PC-3 (cell line): ENCODE measurements around the gene CHST2. TPM values are rescaled to one million over a fixed set of nuclear protein-coding genes. Genes with fewer than 3 reads are reported as not detected.

Experiments
- ATAC-seq: fragments of 200-7000 bp; cut with Tn5 transposase; 2 replicates; pipeline ENCODE4 v1.9.1; 2020; ENCODE audit warnings: mild to moderate bottlenecking, moderate library complexity
- BruUV-seq: library from RNA; stranded (reverse); fragments of 400-500 nt; replicated peaks from 2 replicates; lab custom pipeline; 2021; lab: Mats Ljungman, UMichigan
- CTCF ChIA-PET: fragments of 300-600 bp; sonication (Branson Sonifier 250); formaldehyde crosslinking; loops from one replicate; lab custom pipeline; 2022; ENCODE audit warnings: antibody characterized with exemption; lab: Charles Lee
- POLR2A ChIA-PET: fragments of 300-600 bp; sonication (Branson Sonifier 250); formaldehyde crosslinking; loops from one replicate; lab custom pipeline; 2022; ENCODE audit warnings: antibody characterized with exemption; ENCODE audit not compliant: unreplicated experiment; lab: Charles Lee
- DNase-seq: peaks from one replicate; pipeline ENCODE4 v3.0.0-alpha.2; 2015
- H2AFZ ChIP-seq: fragments of 300-600 bp; sonication (generic); 2 replicates; pipeline ENCODE4 v1.6.0; 2016; ENCODE audit warnings: antibody characterized with exemption, low read length
- H3F3A ChIP-seq: fragments of 300-600 bp; sonication (generic); one replicate; pipeline ENCODE4 v1.6.0; 2017; ENCODE audit warnings: antibody characterized with exemption, low read length, control low read depth, mild to moderate bottlenecking; ENCODE audit not compliant: unreplicated experiment
- H3K27ac ChIP-seq: fragments of 300-600 bp; sonication (generic); 2 replicates; pipeline ENCODE4 v1.5.1; 2016; ENCODE audit warnings: mild to moderate bottlenecking, low read length
- H3K27me3 ChIP-seq: fragments of 300-600 bp; sonication (generic); 2 replicates; pipeline ENCODE4 v1.6.1; 2016; ENCODE audit warnings: low read length, mixed read lengths
- H3K36me3 ChIP-seq: fragments of 300-600 bp; sonication (generic); 2 replicates; pipeline ENCODE4 v1.6.1; 2016; ENCODE audit warnings: low read depth, mixed run types, low read length, mixed read lengths
- H3K4me1 ChIP-seq: fragments of 300-600 bp; sonication (generic); 2 replicates; pipeline ENCODE4 v1.5.1; 2016; ENCODE audit warnings: low read length; ENCODE audit not compliant: insufficient read depth
- H3K4me2 ChIP-seq: fragments of 300-600 bp; sonication (generic); 2 replicates; pipeline ENCODE4 v1.6.0; 2016; ENCODE audit warnings: low read length
- H3K4me3 ChIP-seq: fragments of 300-600 bp; sonication (generic); 2 replicates; pipeline ENCODE4 v1.5.1; 2016; ENCODE audit warnings: mild to moderate bottlenecking, low read length, mixed read lengths
- H3K79me2 ChIP-seq: fragments of 300-600 bp; sonication (generic); 2 replicates; pipeline ENCODE4 v1.6.1; 2017; ENCODE audit warnings: low read length, mixed read lengths
- H3K9ac ChIP-seq: fragments of 300-600 bp; sonication (generic); 2 replicates; pipeline ENCODE4 v1.6.0; 2016; ENCODE audit warnings: mild to moderate bottlenecking, low read length
- H3K9me2 ChIP-seq: fragments of 300-600 bp; sonication (generic); replicated peaks from 2 replicates; pipeline ENCODE4 v1.6.1; 2016; ENCODE audit warnings: mixed run types, low read length, mixed read lengths
- H3K9me3 ChIP-seq: fragments of 300-600 bp; sonication (generic); 2 replicates; pipeline ENCODE4 v1.6.1; 2016; ENCODE audit warnings: low read length, mixed read lengths
- H4K20me1 ChIP-seq: fragments of 300-600 bp; sonication (generic); 2 replicates; pipeline ENCODE4 v1.6.1; 2016; ENCODE audit warnings: low read length, mixed read lengths
- EZH2 ChIP-seq: fragments of 300-600 bp; sonication (generic); IDR thresholded peaks from one replicate; pipeline ENCODE4 v1.6.1; 2017; ENCODE audit warnings: antibody characterized with exemption, mild to moderate bottlenecking, low read length; ENCODE audit not compliant: unreplicated experiment
- EZH2phosphoT487 ChIP-seq: fragments of 300-600 bp; sonication (generic); IDR thresholded peaks from 2 replicates; pipeline ENCODE4 v1.6.1; 2018; ENCODE audit warnings: mild to moderate bottlenecking, antibody characterized with exemption, low read length, borderline replicate concordance
- intact Hi-C: fragments of 100-400 bp; cut with micrococcal nuclease; formaldehyde crosslinking; loops from 2 replicates; pipeline ENCODE4 v1.9.0; 2023
- total RNA-seq: library from RNA; depleted of rRNA; stranded (reverse); fragments of >200 nt; gene quantifications from 2 replicates; pipeline ENCODE4 v1.2.3, GENCODE V29; 2014
- TF ChIP-seq, protein P1 (sequence below): fragments of 300-600 bp; sonication (generic); conservative IDR thresholded peaks from 2 replicates; pipeline ENCODE4 v1.5.1; 2017; ENCODE audit warnings: antibody characterized with exemption, low read depth, mild to moderate bottlenecking, low read length

Gene CHST2
- total RNA-seq, 1 experiment from 2014 or later, result 6.7 TPM

DNA sequence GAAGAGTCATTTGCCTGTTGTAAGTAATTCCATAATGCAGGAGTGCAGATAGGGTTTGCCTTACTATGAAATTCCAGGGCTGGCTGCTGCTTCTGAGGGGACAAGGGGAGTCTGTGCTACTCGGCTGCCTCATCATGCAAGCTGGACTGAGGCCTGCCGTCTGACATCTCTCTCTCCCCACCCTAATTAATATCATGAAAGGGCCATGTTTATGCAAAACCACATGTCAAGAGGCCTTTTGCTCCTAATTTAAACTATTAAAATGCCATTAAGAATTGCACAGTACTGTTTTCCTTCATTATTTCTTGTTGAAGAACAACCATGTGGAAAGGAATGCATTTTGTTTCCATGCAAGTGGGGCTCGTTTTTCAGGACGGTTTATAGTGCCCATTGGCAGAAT lies 26.3 kb downstream of the CHST2 start:
- Histone ChIP-seq H3K9me2 (no peaks in the 10 kb centered on the region), H3K36me3 (no peaks in the 10 kb centered on the region), H3K4me1 (no peaks in the 10 kb centered on the region), H3F3A (no peaks in the 10 kb centered on the region), H3K79me2 (no peaks in the 10 kb centered on the region), H3K4me3 (no peak overlapping the region), H4K20me1 (no peaks in the 10 kb centered on the region), H3K4me2 (no peak overlapping the region), H2AFZ (no peak overlapping the region), H3K9ac (no peak overlapping the region), H3K27me3 (no peaks in the 10 kb centered on the region), H3K9me3 (no peaks in the 10 kb centered on the region), H3K27ac (no peak overlapping the region)
- ATAC-seq, result no peak
- TF ChIP-seq EZH2, result no peak
- BruUV-seq, result no TSS peak
- POLR2A ChIA-PET, result no interaction called here
- CTCF ChIA-PET, result no interaction called here
- DNase-seq, result no peak
- intact Hi-C loops, result no loop called here

DNA sequence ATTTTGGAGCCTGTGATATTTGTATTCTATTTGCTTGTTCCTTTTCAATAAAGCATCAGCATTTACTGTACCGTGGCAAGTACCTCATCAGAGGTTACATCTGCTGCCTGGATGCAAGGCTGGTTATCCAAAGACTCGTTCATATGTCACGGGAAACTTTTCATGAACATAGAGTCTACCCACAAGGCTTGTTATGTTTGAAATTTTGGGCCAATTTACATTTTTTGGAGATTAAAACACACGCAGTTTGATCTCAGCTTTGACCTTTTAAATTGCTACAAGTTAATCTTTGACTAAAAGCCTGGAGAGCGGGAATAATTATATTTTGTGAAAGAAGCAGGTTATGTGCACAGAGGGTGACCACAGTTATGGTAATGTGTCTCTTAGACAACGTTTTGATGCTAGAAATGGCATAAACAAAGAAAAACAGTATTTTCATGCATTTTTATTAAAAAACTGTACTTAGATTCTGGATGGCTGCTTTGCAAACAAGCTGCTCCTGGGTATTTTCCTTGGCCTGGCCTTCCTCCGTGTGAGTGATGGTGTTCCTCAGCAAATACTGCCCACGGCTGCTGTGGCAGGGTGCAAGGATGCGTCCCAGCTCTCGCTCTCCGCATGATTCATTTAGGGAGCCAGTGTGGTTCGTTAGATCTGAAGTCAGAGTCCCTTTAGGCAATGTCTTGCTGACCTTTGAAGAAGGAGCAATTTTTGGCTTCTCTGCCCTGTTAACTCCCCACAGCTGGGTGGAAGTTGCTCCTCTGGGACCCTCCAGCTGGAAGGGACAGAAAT lies 27.1 kb downstream of the CHST2 start:
- no TSS peak for BruUV-seq
- Histone ChIP-seq H3K9me3 (no peaks in the 10 kb centered on the region), H4K20me1 (no peaks in the 10 kb centered on the region), H3K4me1 (no peaks in the 10 kb centered on the region), H3K27me3 (no peaks in the 10 kb centered on the region), H3K36me3 (no peaks in the 10 kb centered on the region), H3K4me2 (no peak overlapping the region), H3K79me2 (no peaks in the 10 kb centered on the region), H3K27ac (no peak overlapping the region), H2AFZ (no peak overlapping the region), H3F3A (no peaks in the 10 kb centered on the region), H3K9ac (no peak overlapping the region), H3K4me3 (no peak overlapping the region), H3K9me2 (no peaks in the 10 kb centered on the region)
- TF ChIP-seq, protein P1, sequence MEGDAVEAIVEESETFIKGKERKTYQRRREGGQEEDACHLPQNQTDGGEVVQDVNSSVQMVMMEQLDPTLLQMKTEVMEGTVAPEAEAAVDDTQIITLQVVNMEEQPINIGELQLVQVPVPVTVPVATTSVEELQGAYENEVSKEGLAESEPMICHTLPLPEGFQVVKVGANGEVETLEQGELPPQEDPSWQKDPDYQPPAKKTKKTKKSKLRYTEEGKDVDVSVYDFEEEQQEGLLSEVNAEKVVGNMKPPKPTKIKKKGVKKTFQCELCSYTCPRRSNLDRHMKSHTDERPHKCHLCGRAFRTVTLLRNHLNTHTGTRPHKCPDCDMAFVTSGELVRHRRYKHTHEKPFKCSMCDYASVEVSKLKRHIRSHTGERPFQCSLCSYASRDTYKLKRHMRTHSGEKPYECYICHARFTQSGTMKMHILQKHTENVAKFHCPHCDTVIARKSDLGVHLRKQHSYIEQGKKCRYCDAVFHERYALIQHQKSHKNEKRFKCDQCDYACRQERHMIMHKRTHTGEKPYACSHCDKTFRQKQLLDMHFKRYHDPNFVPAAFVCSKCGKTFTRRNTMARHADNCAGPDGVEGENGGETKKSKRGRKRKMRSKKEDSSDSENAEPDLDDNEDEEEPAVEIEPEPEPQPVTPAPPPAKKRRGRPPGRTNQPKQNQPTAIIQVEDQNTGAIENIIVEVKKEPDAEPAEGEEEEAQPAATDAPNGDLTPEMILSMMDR, result no peak
- TF ChIP-seq EZH2phosphoT487, result no peak
- TF ChIP-seq EZH2, result no peak
- ATAC-seq (no peak), DNase-seq (no peak)
- POLR2A ChIA-PET, result no interaction called here
- CTCF ChIA-PET, result no interaction called here
- intact Hi-C loops, result no loop called here

DNA sequence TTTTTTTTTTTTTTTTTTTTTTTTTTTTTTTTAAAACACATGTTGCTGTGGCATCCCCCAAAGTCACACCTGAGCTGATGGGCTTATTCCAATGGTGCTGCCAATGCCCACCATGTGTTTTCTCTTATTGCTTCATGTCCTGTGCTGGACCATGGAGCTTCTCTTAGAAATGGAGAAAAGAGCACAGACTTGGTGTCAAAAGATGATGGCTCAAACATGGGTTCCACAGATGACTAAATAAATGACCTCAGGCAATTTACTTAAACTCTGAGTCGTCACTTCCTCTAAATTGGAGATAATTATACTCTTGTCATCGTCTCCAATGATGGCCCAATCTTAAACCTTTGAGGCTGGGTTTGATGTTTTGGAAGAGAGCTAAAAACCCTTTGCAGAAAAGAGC lies 28.1 kb downstream of the CHST2 start:
- POLR2A ChIA-PET, result no interaction called here
- no peak overlapping the region for H3K4me2 ChIP-seq
- H3F3A ChIP-seq, result no peaks in the 10 kb centered on the region
- TF ChIP-seq EZH2 (no peak), EZH2phosphoT487 (no peak)
- TF ChIP-seq, protein P1, result no peak
- H3K4me3 ChIP-seq, result no peak overlapping the region
- no peaks in the 10 kb centered on the region for H3K4me1 ChIP-seq
- H3K9ac ChIP-seq, result no peak overlapping the region
- no peaks in the 10 kb centered on the region for H3K79me2 ChIP-seq
- no peaks in the 10 kb centered on the region for H3K27me3 ChIP-seq
- DNase-seq (no peak), ATAC-seq (no peak)
- no peaks in the 10 kb centered on the region for H3K9me2 ChIP-seq
- no peaks in the 10 kb centered on the region for H4K20me1 ChIP-seq
- intact Hi-C loops, result no loop called here
- H3K27ac ChIP-seq, result no peak overlapping the region
- no peak overlapping the region for H2AFZ ChIP-seq
- BruUV-seq, result no TSS peak
- CTCF ChIA-PET, result no interaction called here
- no peaks in the 10 kb centered on the region for H3K9me3 ChIP-seq
- no peaks in the 10 kb centered on the region for H3K36me3 ChIP-seq
